Neural cell (in vitro differentiated cells): ENCODE results near the gene RERE. TPM values are rescaled to one million over a fixed set of nuclear protein-coding genes. Genes with fewer than 3 reads are reported as not detected.

Source experiments
- H2AFZ ChIP-seq: fragments of 200-600, 300-800 bp; sonication (generic), shearing (Covaris generic); 2 replicates; pipeline ENCODE4 v1.6.0; 2014; ENCODE audit warnings: low read depth, mild to moderate bottlenecking, antibody characterized with exemption, low read length, moderate library complexity
- H3F3A ChIP-seq: fragments of 200-600 bp; shearing (Covaris generic); 2 replicates; pipeline ENCODE4 v1.6.1; 2016; ENCODE audit warnings: mild to moderate bottlenecking, moderate library complexity, mixed read lengths, antibody characterized with exemption, low read length; ENCODE audit not compliant: insufficient read depth, poor library complexity, severe bottlenecking
- H3K27ac ChIP-seq: fragments of 200-600, 300-800 bp; sonication (generic), shearing (Covaris generic); 2 replicates; pipeline ENCODE4 v1.5.1; 2014; ENCODE audit warnings: mild to moderate bottlenecking, low read length, moderate library complexity
- H3K27me3 ChIP-seq: fragments of 300-800, 200-600 bp; sonication (generic), shearing (Covaris generic); 2 replicates; pipeline ENCODE4 v1.6.0; 2014; ENCODE audit warnings: mild to moderate bottlenecking, low read depth, low read length, moderate library complexity; ENCODE audit not compliant: insufficient read depth
- H3K36me3 ChIP-seq: fragments of 300-800, 200-600 bp; sonication (generic), shearing (Covaris generic); 2 replicates; pipeline ENCODE4 v1.5.1; 2014; ENCODE audit warnings: mild to moderate bottlenecking, antibody characterized with exemption, low read length, moderate library complexity; ENCODE audit not compliant: insufficient read depth
- H3K4me2 ChIP-seq: fragments of 300-800, 200-600 bp; sonication (generic), shearing (Covaris generic); 2 replicates; pipeline ENCODE4 v1.6.0; 2014; ENCODE audit warnings: mild to moderate bottlenecking, low read length
- H3K4me3 ChIP-seq: fragments of 300-800, 200-600 bp; sonication (generic), shearing (Covaris generic); 2 replicates; pipeline ENCODE4 v1.5.1; 2014; ENCODE audit warnings: mild to moderate bottlenecking, low read length, moderate library complexity
- H3K79me2 ChIP-seq: fragments of 200-600 bp; shearing (Covaris generic); replicated peaks from 2 replicates; pipeline ENCODE4 v1.6.0; 2014; ENCODE audit warnings: mild to moderate bottlenecking, low read length, moderate library complexity; ENCODE audit not compliant: insufficient read depth
- H3K9ac ChIP-seq: fragments of 300-800, 200-600 bp; sonication (generic), shearing (Covaris generic); 2 replicates; pipeline ENCODE4 v1.6.1; 2016; ENCODE audit warnings: mild to moderate bottlenecking, low read length, mixed read lengths
- H3K9me2 ChIP-seq: fragments of 200-600 bp; shearing (Covaris generic); 2 replicates; pipeline ENCODE4 v1.6.1; 2016; ENCODE audit warnings: mild to moderate bottlenecking, low read length, mixed read lengths; ENCODE audit not compliant: insufficient read depth
- H3K9me3 ChIP-seq: fragments of 200-600, 300-800 bp; sonication (generic), shearing (Covaris generic); 2 replicates; pipeline ENCODE4 v1.6.1; 2016; ENCODE audit warnings: mild to moderate bottlenecking, mixed run types, low read length, moderate library complexity, mixed read lengths
- H4K20me1 ChIP-seq: fragments of 200-600 bp; shearing (Covaris generic); 2 replicates; pipeline ENCODE4 v1.6.1; 2016; ENCODE audit warnings: mild to moderate bottlenecking, mixed run types; ENCODE audit not compliant: insufficient read depth
- EP300 ChIP-seq: fragments of 450-650 bp; conservative IDR thresholded peaks from 2 replicates; pipeline ENCODE4 v1.6.1; 2014; ENCODE audit warnings: antibody characterized with exemption, mild to moderate bottlenecking, moderate library complexity; ENCODE audit not compliant: poor library complexity, severe bottlenecking
- EZH2 ChIP-seq: fragments of 200-600, 300-800 bp; shearing (Covaris generic), sonication (generic); IDR thresholded peaks from 2 replicates; pipeline ENCODE4 v1.6.1; 2014; ENCODE audit warnings: antibody characterized with exemption, low read length, borderline replicate concordance, mild to moderate bottlenecking; ENCODE audit not compliant: insufficient read depth, poor library complexity, severe bottlenecking
- MXI1 ChIP-seq: fragments of 450-650 bp; conservative IDR thresholded peaks from 2 replicates; pipeline ENCODE4 v1.6.1; 2014; ENCODE audit warnings: antibody characterized with exemption, mild to moderate bottlenecking; ENCODE audit not compliant: poor library complexity, severe bottlenecking
- POLR2AphosphoS5 ChIP-seq: IDR thresholded peaks from 2 replicates; pipeline ENCODE4 v1.6.1; 2012
- RAD21 ChIP-seq: fragments of 450-650 bp; conservative IDR thresholded peaks from 2 replicates; pipeline ENCODE4 v1.6.1; 2014; ENCODE audit warnings: antibody characterized with exemption, mild to moderate bottlenecking, moderate library complexity
- SMC3 ChIP-seq: fragments of 450-650 bp; conservative IDR thresholded peaks from 2 replicates; pipeline ENCODE4 v1.6.1; 2014; ENCODE audit warnings: antibody characterized with exemption, mild to moderate bottlenecking, moderate library complexity; ENCODE audit not compliant: poor library complexity
- TAF1 ChIP-seq: IDR thresholded peaks from 2 replicates; pipeline ENCODE4 v1.6.1; 2012; ENCODE audit warnings: low read depth
- polyA plus RNA-seq: library from polyadenylated mRNA; depleted of rRNA; stranded (reverse); fragments of >200 nt; gene quantifications from 2 replicates; pipeline ENCODE4 v1.2.3, GENCODE V29; 2014
- TF ChIP-seq, protein P1 (sequence below): fragments of 450-650 bp; IDR thresholded peaks from 2 replicates; pipeline ENCODE4 v1.5.1; 2014; ENCODE audit warnings: antibody characterized with exemption, mild to moderate bottlenecking, moderate library complexity; ENCODE audit not compliant: poor library complexity, severe bottlenecking
- TF ChIP-seq, protein P2 (sequence below): IDR thresholded peaks from 2 replicates; pipeline ENCODE4 v1.6.1; 2012; ENCODE audit warnings: borderline replicate concordance

The RERE gene
- polyA plus RNA-seq, 1 donor from 2014 or later: 21.0 TPM

DNA sequence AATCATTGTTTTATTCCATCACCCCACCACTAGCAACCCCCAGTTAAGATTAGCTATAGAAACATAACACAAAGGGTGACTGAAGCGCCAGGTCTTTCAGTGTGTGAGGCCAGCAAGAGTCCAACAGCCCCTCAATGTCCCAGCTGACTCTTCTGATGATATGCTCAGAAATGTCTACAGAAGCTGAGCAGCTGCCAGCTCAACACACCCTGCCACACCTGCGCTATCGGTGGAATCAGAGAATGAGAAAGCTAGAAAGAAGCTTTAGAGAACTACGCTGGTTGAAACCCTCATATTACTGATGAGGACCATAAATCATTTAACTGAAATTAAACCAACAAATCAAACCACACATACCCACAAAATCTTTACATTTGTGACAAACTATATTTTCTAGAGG, 383.3 kb downstream of the RERE start:
- no peak for TF ChIP-seq EP300
- TF ChIP-seq, protein P1, sequence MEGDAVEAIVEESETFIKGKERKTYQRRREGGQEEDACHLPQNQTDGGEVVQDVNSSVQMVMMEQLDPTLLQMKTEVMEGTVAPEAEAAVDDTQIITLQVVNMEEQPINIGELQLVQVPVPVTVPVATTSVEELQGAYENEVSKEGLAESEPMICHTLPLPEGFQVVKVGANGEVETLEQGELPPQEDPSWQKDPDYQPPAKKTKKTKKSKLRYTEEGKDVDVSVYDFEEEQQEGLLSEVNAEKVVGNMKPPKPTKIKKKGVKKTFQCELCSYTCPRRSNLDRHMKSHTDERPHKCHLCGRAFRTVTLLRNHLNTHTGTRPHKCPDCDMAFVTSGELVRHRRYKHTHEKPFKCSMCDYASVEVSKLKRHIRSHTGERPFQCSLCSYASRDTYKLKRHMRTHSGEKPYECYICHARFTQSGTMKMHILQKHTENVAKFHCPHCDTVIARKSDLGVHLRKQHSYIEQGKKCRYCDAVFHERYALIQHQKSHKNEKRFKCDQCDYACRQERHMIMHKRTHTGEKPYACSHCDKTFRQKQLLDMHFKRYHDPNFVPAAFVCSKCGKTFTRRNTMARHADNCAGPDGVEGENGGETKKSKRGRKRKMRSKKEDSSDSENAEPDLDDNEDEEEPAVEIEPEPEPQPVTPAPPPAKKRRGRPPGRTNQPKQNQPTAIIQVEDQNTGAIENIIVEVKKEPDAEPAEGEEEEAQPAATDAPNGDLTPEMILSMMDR: no peak
- Histone ChIP-seq H2AFZ (no peak overlapping the region), H3K27ac (no peak overlapping the region), H3K27me3 (no peaks in the 10 kb centered on the region), H3K9ac (no peak overlapping the region), H3K4me3 (no peak overlapping the region), H3K9me2 (no peaks in the 10 kb centered on the region), H3K4me2 (no peak overlapping the region), H3K79me2 (peaks cover 10% of the 10 kb centered on the region), H3K36me3 (no peaks in the 10 kb centered on the region), H4K20me1 (peaks cover 10% of the 10 kb centered on the region), H3K9me3 (no peaks in the 10 kb centered on the region), H3F3A (no peaks in the 10 kb centered on the region)

DNA sequence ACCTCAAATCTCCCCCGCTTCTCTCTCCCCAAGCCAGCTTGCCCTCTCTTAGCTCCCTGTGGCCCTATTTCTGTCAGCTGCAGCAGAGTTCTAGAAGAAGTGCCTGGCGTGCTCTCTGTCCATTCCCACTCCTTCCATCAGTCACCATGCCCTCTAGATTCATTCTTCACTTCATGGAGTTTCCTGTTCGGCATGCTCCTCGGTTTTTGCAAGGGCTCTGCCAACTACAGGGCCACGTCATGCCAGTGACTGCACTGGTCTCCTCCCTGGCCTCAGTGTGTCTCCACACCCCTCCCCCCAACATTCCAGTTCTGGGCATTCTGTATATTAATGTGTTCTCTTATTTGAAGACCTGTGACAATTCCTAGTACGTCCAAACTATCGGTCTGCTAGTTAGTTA, 385.7 kb downstream of the RERE start:
- Histone ChIP-seq H3K9ac (no peak overlapping the region), H2AFZ (no peak overlapping the region), H3K79me2 (peaks cover 10% of the 10 kb centered on the region), H3K4me2 (no peak overlapping the region), H3K27me3 (no peaks in the 10 kb centered on the region), H4K20me1 (peaks cover 10% of the 10 kb centered on the region), H3K4me3 (no peak overlapping the region), H3K36me3 (no peaks in the 10 kb centered on the region), H3K9me2 (no peaks in the 10 kb centered on the region), H3F3A (no peaks in the 10 kb centered on the region), H3K9me3 (no peaks in the 10 kb centered on the region), H3K27ac (no peak overlapping the region)
- TF ChIP-seq POLR2AphosphoS5 (no peak), EZH2 (no peak), EP300 (no peak), MXI1 (no peak), TAF1 (no peak), RAD21 (no peak), SMC3 (no peak)
- TF ChIP-seq, protein P2, sequence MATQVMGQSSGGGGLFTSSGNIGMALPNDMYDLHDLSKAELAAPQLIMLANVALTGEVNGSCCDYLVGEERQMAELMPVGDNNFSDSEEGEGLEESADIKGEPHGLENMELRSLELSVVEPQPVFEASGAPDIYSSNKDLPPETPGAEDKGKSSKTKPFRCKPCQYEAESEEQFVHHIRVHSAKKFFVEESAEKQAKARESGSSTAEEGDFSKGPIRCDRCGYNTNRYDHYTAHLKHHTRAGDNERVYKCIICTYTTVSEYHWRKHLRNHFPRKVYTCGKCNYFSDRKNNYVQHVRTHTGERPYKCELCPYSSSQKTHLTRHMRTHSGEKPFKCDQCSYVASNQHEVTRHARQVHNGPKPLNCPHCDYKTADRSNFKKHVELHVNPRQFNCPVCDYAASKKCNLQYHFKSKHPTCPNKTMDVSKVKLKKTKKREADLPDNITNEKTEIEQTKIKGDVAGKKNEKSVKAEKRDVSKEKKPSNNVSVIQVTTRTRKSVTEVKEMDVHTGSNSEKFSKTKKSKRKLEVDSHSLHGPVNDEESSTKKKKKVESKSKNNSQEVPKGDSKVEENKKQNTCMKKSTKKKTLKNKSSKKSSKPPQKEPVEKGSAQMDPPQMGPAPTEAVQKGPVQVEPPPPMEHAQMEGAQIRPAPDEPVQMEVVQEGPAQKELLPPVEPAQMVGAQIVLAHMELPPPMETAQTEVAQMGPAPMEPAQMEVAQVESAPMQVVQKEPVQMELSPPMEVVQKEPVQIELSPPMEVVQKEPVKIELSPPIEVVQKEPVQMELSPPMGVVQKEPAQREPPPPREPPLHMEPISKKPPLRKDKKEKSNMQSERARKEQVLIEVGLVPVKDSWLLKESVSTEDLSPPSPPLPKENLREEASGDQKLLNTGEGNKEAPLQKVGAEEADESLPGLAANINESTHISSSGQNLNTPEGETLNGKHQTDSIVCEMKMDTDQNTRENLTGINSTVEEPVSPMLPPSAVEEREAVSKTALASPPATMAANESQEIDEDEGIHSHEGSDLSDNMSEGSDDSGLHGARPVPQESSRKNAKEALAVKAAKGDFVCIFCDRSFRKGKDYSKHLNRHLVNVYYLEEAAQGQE: no peak
- TF ChIP-seq, protein P1: no peak
